MCF 10A (cell line): ENCODE results near the gene TRPV5. TPM values are rescaled to one million over a fixed set of nuclear protein-coding genes. Genes with fewer than 3 reads are reported as not detected.

ENCODE experiments used
- BruUV-seq: library from RNA; stranded (reverse); fragments of 400-500 nt; replicated peaks from 2 replicates; lab custom pipeline; 2021; lab: Mats Ljungman, UMichigan
- CTCF ChIA-PET: fragments of 300-600 bp; sonication (Branson Sonifier 250); formaldehyde crosslinking; extraction: SDS; loops from one replicate; lab custom pipeline; 2021; ENCODE audit warnings: antibody characterized with exemption, inconsistent platforms; lab: Yijun Ruan, JAX
- POLR2A ChIA-PET: fragments of 300-600, 350-650 bp; sonication (Branson Sonifier 250); formaldehyde crosslinking; extraction: SDS; loops from one replicate; lab custom pipeline; 2020; ENCODE audit warnings: antibody characterized with exemption, inconsistent platforms; lab: Yijun Ruan, JAX
- DNase-seq: peaks from one replicate; pipeline ENCODE4 v3.0.0-alpha.2; 2018; ENCODE audit not compliant: unreplicated experiment
- H3K27ac Mint-ChIP-seq: one replicate; pipeline ENCODE4 v1.8.0; 2022; ENCODE audit warnings: mild to moderate bottlenecking, low read depth, mixed read lengths; ENCODE audit not compliant: unreplicated experiment
- H3K27me3 Mint-ChIP-seq: one replicate; pipeline ENCODE4 v1.8.0; 2022; ENCODE audit warnings: mixed read lengths; ENCODE audit not compliant: insufficient read depth, unreplicated experiment
- H3K36me3 Mint-ChIP-seq: one replicate; pipeline ENCODE4 v1.8.0; 2022; ENCODE audit warnings: mild to moderate bottlenecking, moderate library complexity, mixed read lengths; ENCODE audit not compliant: insufficient read depth, unreplicated experiment
- H3K4me1 Mint-ChIP-seq: one replicate; pipeline ENCODE4 v1.8.0; 2022; ENCODE audit warnings: mixed read lengths; ENCODE audit not compliant: insufficient read depth, unreplicated experiment
- H3K4me3 Mint-ChIP-seq: one replicate; pipeline ENCODE4 v1.8.0; 2022; ENCODE audit warnings: mild to moderate bottlenecking, moderate library complexity, mixed read lengths; ENCODE audit not compliant: unreplicated experiment
- H3K9me3 Mint-ChIP-seq: one replicate; pipeline ENCODE4 v1.8.0; 2022; ENCODE audit warnings: mixed read lengths; ENCODE audit not compliant: unreplicated experiment
- CTCF ChIP-seq: fragments of 200-600 bp; IDR thresholded peaks from one replicate; pipeline ENCODE4 v1.8.0; 2022; ENCODE audit warnings: antibody characterized with exemption, mild to moderate bottlenecking; ENCODE audit not compliant: unreplicated experiment
- intact Hi-C: fragments of 100-400 bp; cut with micrococcal nuclease; formaldehyde crosslinking; loops from 2 replicates; pipeline ENCODE4 v1.14.1; 2022
- total RNA-seq: library from RNA; stranded (reverse); gene quantifications from 2 replicates; pipeline ENCODE4 v1.2.3, GENCODE V29; 2022

Gene TRPV5
- total RNA-seq, 1 experiment from 2014 or later: not detected

GRCh38 chr7:142930126-142930730 is 3.3 kb downstream of the TRPV5 start:
- Mint-ChIP-seq H3K27ac (no peak overlapping the region), H3K36me3 (no peaks in the 10 kb centered on the region), H3K4me1 (no peaks in the 10 kb centered on the region), H3K27me3 (peaks cover 33% of the 10 kb centered on the region), H3K9me3 (no peaks in the 10 kb centered on the region), H3K4me3 (no peak overlapping the region)
- DNase-seq: no peak
- BruUV-seq: no TSS peak
- CTCF ChIA-PET: no interaction called here
- POLR2A ChIA-PET: no interaction called here
- intact Hi-C loops: no loop called here
- no peak for TF ChIP-seq CTCF

DNA sequence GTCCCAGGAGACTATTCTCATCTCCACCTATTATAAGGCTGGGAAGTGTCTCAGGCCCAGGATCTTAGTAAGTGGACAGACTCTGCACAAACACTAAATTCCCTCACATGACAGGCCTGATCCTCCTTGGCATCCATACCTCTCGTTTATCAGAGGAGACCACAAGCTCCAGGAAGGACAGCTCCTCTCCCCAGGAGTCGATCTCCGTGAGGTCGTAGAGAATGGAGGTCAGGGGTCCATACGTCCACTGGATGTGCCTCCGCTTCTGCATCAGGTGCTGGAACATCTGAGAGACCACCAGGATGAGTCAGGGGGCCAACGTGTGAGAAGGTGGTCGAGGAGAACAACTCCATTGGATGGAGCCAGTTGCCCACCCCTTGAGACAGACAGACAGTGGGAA is 5.6 kb downstream of the TRPV5 start:
- Mint-ChIP-seq H3K27me3 (peaks cover 39% of the 10 kb centered on the region), H3K4me1 (no peaks in the 10 kb centered on the region), H3K9me3 (no peaks in the 10 kb centered on the region), H3K4me3 (no peak overlapping the region), H3K27ac (no peak overlapping the region), H3K36me3 (no peaks in the 10 kb centered on the region)
- no TSS peak for BruUV-seq
- POLR2A ChIA-PET: no interaction called here
- CTCF ChIA-PET: interaction anchor here (0.8 kb wide), 1 partner anchor 8 kb away, joined by 3 read pairs; no protein-coding TSS in a partner anchor
- no peak for TF ChIP-seq CTCF
- no peak for DNase-seq
- intact Hi-C loops: no loop called here

GRCh38 chr7:142927085-142927745 is 6.3 kb downstream of the TRPV5 start:
- Mint-ChIP-seq H3K9me3 (no peaks in the 10 kb centered on the region), H3K4me3 (no peak overlapping the region), H3K36me3 (no peaks in the 10 kb centered on the region), H3K4me1 (no peaks in the 10 kb centered on the region), H3K27ac (no peak overlapping the region), H3K27me3 (peaks cover 39% of the 10 kb centered on the region)
- no TSS peak for BruUV-seq
- no peak for TF ChIP-seq CTCF
- no peak for DNase-seq
- intact Hi-C loops: no loop called here
- ChIA-PET POLR2A (no interaction called here), CTCF (interaction anchor here (0.5 to 1.6 kb wide), 2 partner anchors 76 to 507 kb away, joined by 3 to 6 read pairs; no protein-coding TSS in a partner anchor)

DNA sequence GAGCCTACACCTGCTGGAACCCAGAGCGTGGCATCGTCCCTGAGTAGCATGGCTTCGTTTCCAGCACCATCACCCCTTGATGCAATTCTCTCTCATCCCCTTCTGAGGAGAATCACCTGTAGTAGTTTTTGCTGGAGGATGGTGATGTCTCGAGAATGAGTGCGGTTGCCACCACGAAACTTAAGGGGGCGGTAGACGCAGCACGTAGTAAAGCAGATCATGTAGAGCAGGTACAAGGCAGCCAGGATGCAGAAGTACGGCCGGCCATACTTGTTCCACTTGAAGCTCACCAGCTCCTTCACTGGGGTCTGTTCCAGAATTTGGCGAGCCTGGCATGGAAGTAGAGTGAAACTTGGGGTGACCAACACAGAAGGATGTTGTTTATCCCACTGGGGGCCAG is 8.1 kb downstream of the TRPV5 start:
- Mint-ChIP-seq H3K4me1 (no peaks in the 10 kb centered on the region), H3K4me3 (no peak overlapping the region), H3K27ac (no peak overlapping the region), H3K36me3 (no peaks in the 10 kb centered on the region), H3K27me3 (peaks cover 55% of the 10 kb centered on the region), H3K9me3 (no peaks in the 10 kb centered on the region)
- no peak for TF ChIP-seq CTCF
- intact Hi-C loops: no loop called here
- BruUV-seq: no TSS peak
- no peak for DNase-seq
- ChIA-PET POLR2A (no interaction called here), CTCF (interaction anchor here (0.9 kb wide), 1 partner anchor 27 kb away, joined by 3 read pairs; no protein-coding TSS in a partner anchor)
